ENCODE results near the gene NXPH3. TPM values are rescaled to one million over a fixed set of nuclear protein-coding genes. Genes with fewer than 3 reads are reported as not detected.

NXPH3 gene
- total RNA-seq, 4 donors from 2014 or later, result 0.53 to 3.8 (median 1.5) TPM

- 0 to 1% methylated on average over 4 to 18 of the region's 68 CpGs for WGBS, 2 donors
- intact Hi-C loops (cut with DNase I), result loop anchor here (10.0 kb wide), 2 partner anchors 198 to 418 kb away; partner anchors contain the start of gene DLX3
- no peaks in the 10 kb centered on the region for H3K9me3 ChIP-seq
- H3K4me1 ChIP-seq, result peaks cover 25 to 59% (median 28%) of the 10 kb centered on the region in 3 donors
- DNase-seq, result no peak
- no peaks in the 10 kb centered on the region for H3K36me3 ChIP-seq
- peaks cover 0 to 45% (median 0%) of the 10 kb centered on the region in 4 donors for H3K27me3 ChIP-seq
- peak overlapping the region; percentile 45 to 78 (median 60) for H3K4me3 ChIP-seq
- TF ChIP-seq POLR2A (IDR thresholded peaks at IDR 0.05) (no peak), CTCF (IDR thresholded peaks at IDR 0.05) (no peak)
- H3K27ac ChIP-seq, result peak overlapping the region; percentile 64 to 90 (median 80)
Measured at GRCh38 chr17:49576088-49576916, 631 bp downstream of the NXPH3 start.

- no peak for DNase-seq
- H3K27me3 ChIP-seq, result peaks cover 0 to 45% (median 0%) of the 10 kb centered on the region in 4 donors
- peak overlapping the region; percentile 64 to 90 (median 80) for H3K27ac ChIP-seq
- TF ChIP-seq CTCF (IDR thresholded peaks at IDR 0.05), result no peak
- H3K9me3 ChIP-seq, result no peaks in the 10 kb centered on the region
- H3K4me1 ChIP-seq, result peaks cover 25 to 59% (median 28%) of the 10 kb centered on the region in 3 donors
- WGBS, 2 donors, result 23 to 43% methylated on average over 5 to 8 of the region's 22 CpGs
- H3K36me3 ChIP-seq, result no peaks in the 10 kb centered on the region
- intact Hi-C loops (cut with DNase I), result loop anchor here (10.0 kb wide), 2 partner anchors 198 to 418 kb away; partner anchors contain the start of gene DLX3
- H3K4me3 ChIP-seq, result peak overlapping the region; percentile 45 to 78 (median 60)
Measured at GRCh38 chr17:49576917-49577649, 1.4 kb downstream of the NXPH3 start.

GRCh38 chr17:49577650-49577934, 1.9 kb downstream of the NXPH3 start:
- no peak for DNase-seq
- WGBS, 2 donors, result 29 to 38% methylated on average over 3 of the region's 3 CpGs
- Histone ChIP-seq H3K36me3 (no peaks in the 10 kb centered on the region), H3K27ac (peak overlapping the region in 3 of 4 donors; percentile 77 to 90 (median 84)), H3K4me1 (peaks cover 25 to 59% (median 28%) of the 10 kb centered on the region in 3 donors), H3K27me3 (peaks cover 0 to 45% (median 0%) of the 10 kb centered on the region in 4 donors), H3K9me3 (no peaks in the 10 kb centered on the region), H3K4me3 (peak overlapping the region in 1 of 4 donors; percentile 78)
- intact Hi-C loops (cut with DNase I), result loop anchor here (10.0 kb wide), 2 partner anchors 197 to 417 kb away; partner anchors contain the start of gene DLX3
- TF ChIP-seq POLR2A (IDR thresholded peaks at IDR 0.05) (no peak), CTCF (IDR thresholded peaks at IDR 0.05) (no peak)

- Histone ChIP-seq H3K27ac (peak overlapping the region in 1 of 4 donors; percentile 17), H3K4me1 (peaks cover 25 to 59% (median 28%) of the 10 kb centered on the region in 3 donors), H3K27me3 (peaks cover 0 to 45% (median 0%) of the 10 kb centered on the region in 4 donors), H3K9me3 (no peaks in the 10 kb centered on the region), H3K36me3 (no peaks in the 10 kb centered on the region), H3K4me3 (peak overlapping the region in 1 of 4 donors; percentile 78)
- TF ChIP-seq POLR2A (IDR thresholded peaks at IDR 0.05) (no peak), CTCF (IDR thresholded peaks at IDR 0.05) (no peak)
- intact Hi-C loops (cut with DNase I), result loop anchor here (10.0 kb wide), 2 partner anchors 197 to 417 kb away; partner anchors contain the start of gene DLX3
- no peak for DNase-seq
- 50 to 67% methylated on average over 1 to 2 of the region's 4 CpGs for WGBS, 2 donors
Measured at GRCh38 chr17:49577963-49578362, 2.3 kb downstream of the NXPH3 start.

Data from esophagus squamous epithelium (tissue), 5 donors.